Activated naive CD4-positive, alpha-beta T cell treated with Interleukin-2 at 50 U/mL for 16 hours (primary cell): ENCODE results near the gene BCL7C.
A peak's percentile ranks its signal among the peaks of the same experiment; 100 is the strongest.
"Not testable (repeated sequence)": the region's sequence is repeated elsewhere in the genome, so short reads cannot be mapped to it uniquely, and the experiment has no call there.

Source experiments
- DNase-seq: peaks from one replicate; pipeline ENCODE4 v3.0.0-alpha.2; 2020

Gene BCL7C

GRCh38 chr16:30894540-30895368 is 877 bp upstream of the BCL7C start:
- no peak for DNase-seq

- no peak for DNase-seq
Measured at GRCh38 chr16:30893417-30893743, 497 bp downstream of the BCL7C start.

GRCh38 chr16:30892670-30893416 is 1.0 kb downstream of the BCL7C start:
- no peak for DNase-seq

- not testable (repeated sequence) for DNase-seq
Measured at GRCh38 chr16:30891043-30891823, 2.6 kb downstream of the BCL7C start.

GRCh38 chr16:30889721-30890120 is 4.2 kb downstream of the BCL7C start:
- DNase-seq, result no peak

- no peak for DNase-seq
Measured at GRCh38 chr16:30888856-30889499, 4.9 kb downstream of the BCL7C start.

- DNase-seq, result no peak
Measured at GRCh38 chr16:30887927-30888326, 6.0 kb downstream of the BCL7C start.

GRCh38 chr16:30886145-30886544 is 7.7 kb downstream of the BCL7C start:
- no peak for DNase-seq

- no peak for DNase-seq
Measured at GRCh38 chr16:30885196-30885595, 8.7 kb downstream of the BCL7C start.

GRCh38 chr16:30884760-30885159 is 9.1 kb downstream of the BCL7C start:
- no peak for DNase-seq

GRCh38 chr16:30882429-30883310 is 11.2 kb downstream of the BCL7C start:
- DNase-seq, result no peak

- DNase-seq, result no peak
Measured at GRCh38 chr16:30876867-30877266, 17.0 kb downstream of the BCL7C start.

- peak; percentile 20 for DNase-seq
Measured at GRCh38 chr16:30875871-30876801, 17.7 kb downstream of the BCL7C start.

- DNase-seq, result peak; percentile 91
Measured at GRCh38 chr16:30874821-30875717, 18.8 kb downstream of the BCL7C start.

GRCh38 chr16:30874244-30874820 is 19.5 kb downstream of the BCL7C start:
- peak; percentile 7 for DNase-seq

GRCh38 chr16:30870904-30871303 is 23.0 kb downstream of the BCL7C start:
- DNase-seq, result no peak

- no peak for DNase-seq
Measured at GRCh38 chr16:30867747-30868146, 26.1 kb downstream of the BCL7C start.

- DNase-seq, result no peak
Measured at GRCh38 chr16:30866031-30866430, 27.8 kb downstream of the BCL7C start.

GRCh38 chr16:30863178-30863577 is 30.7 kb downstream of the BCL7C start:
- not testable (repeated sequence) for DNase-seq
